IMR-90 (cell line): ENCODE data around the gene FAM83C. TPM values are rescaled to one million over a fixed set of nuclear protein-coding genes. Genes with fewer than 3 reads are reported as not detected.

Source experiments
- ATAC-seq: fragments of 200-7000 bp; cut with Tn5 transposase; 2 replicates; pipeline ENCODE4 v1.9.1; 2020; ENCODE audit warnings: low read depth, mild to moderate bottlenecking, moderate library complexity
- BruUV-seq: library from RNA; stranded (reverse); fragments of 400-500 nt; replicated peaks from 2 replicates; lab custom pipeline; 2021; lab: Mats Ljungman, UMichigan
- CTCF ChIA-PET: fragments of 300-600 bp; formaldehyde crosslinking; extraction: SDS; loops from one replicate; lab custom pipeline; 2021; ENCODE audit warnings: antibody characterized with exemption; lab: Yijun Ruan, JAX
- POLR2A ChIA-PET: fragments of 300-600 bp; sonication (Branson Sonifier 250); formaldehyde crosslinking; loops from one replicate; lab custom pipeline; 2022; ENCODE audit warnings: antibody characterized with exemption; ENCODE audit not compliant: unreplicated experiment; lab: Charles Lee
- DNase-seq: peaks from one replicate; pipeline ENCODE4 v3.0.0; 2013
- H2AFZ ChIP-seq: replicated peaks from 2 replicates; pipeline ENCODE3; 2013; ENCODE audit warnings: low read length, mild to moderate bottlenecking; ENCODE audit not compliant: poor library complexity
- H2AK5ac ChIP-seq: 2 replicates; pipeline ENCODE4 v1.6.1; 2013; ENCODE audit warnings: low read depth, low read length, inconsistent platforms
- H2AK9ac ChIP-seq: replicated peaks from 2 replicates; pipeline ENCODE3; 2013; ENCODE audit warnings: mild to moderate bottlenecking, low read depth, low read length, moderate library complexity; ENCODE audit not compliant: poor library complexity
- H2BK120ac ChIP-seq: 2 replicates; pipeline ENCODE4 v1.6.1; 2013; ENCODE audit warnings: low read depth, low read length, inconsistent platforms
- H2BK15ac ChIP-seq: 3 replicates; pipeline ENCODE4 v1.6.1; 2013; ENCODE audit warnings: low read depth, low read length, inconsistent platforms
- H2BK20ac ChIP-seq: 2 replicates; pipeline ENCODE4 v1.6.1; 2013; ENCODE audit warnings: low read depth, mild to moderate bottlenecking, inconsistent platforms, low read length, moderate library complexity
- H2BK5ac ChIP-seq: 2 replicates; pipeline ENCODE4 v1.6.1; 2013; ENCODE audit warnings: mild to moderate bottlenecking, low read depth, low read length, inconsistent platforms; ENCODE audit not compliant: poor library complexity, severe bottlenecking
- H3K14ac ChIP-seq: replicated peaks from 2 replicates; pipeline ENCODE4 v1.6.1; 2013; ENCODE audit warnings: low read depth, low read length, inconsistent platforms
- H3K18ac ChIP-seq: 2 replicates; pipeline ENCODE4 v1.6.1; 2013; ENCODE audit warnings: low read depth, low read length, control low read depth
- H3K23ac ChIP-seq: 2 replicates; pipeline ENCODE4 v1.6.1; 2013; ENCODE audit warnings: low read depth, low read length, inconsistent platforms
- H3K27ac ChIP-seq: 2 replicates; pipeline ENCODE4 v1.5.1; 2013; ENCODE audit warnings: mild to moderate bottlenecking, control low read depth, low read length; ENCODE audit not compliant: insufficient read depth
- H3K27me3 ChIP-seq: 2 replicates; pipeline ENCODE4 v1.6.1; 2013; ENCODE audit warnings: low read length; ENCODE audit not compliant: control insufficient read depth, insufficient read depth
- H3K36me3 ChIP-seq: 2 replicates; pipeline ENCODE4 v1.6.1; 2013; ENCODE audit warnings: low read length, mixed read lengths; ENCODE audit not compliant: control insufficient read depth, insufficient read depth
- H3K4ac ChIP-seq: 2 replicates; pipeline ENCODE4 v1.6.1; 2013; ENCODE audit warnings: low read depth, low read length, inconsistent platforms
- H3K4me1 ChIP-seq: 2 replicates; pipeline ENCODE4 v1.6.1; 2013; ENCODE audit warnings: low read length, mixed read lengths; ENCODE audit not compliant: control insufficient read depth, insufficient read depth
- H3K4me2 ChIP-seq: 2 replicates; pipeline ENCODE4 v1.6.1; 2013; ENCODE audit warnings: low read depth, mild to moderate bottlenecking, control low read depth, low read length, moderate library complexity
- H3K4me3 ChIP-seq: 2 replicates; pipeline ENCODE4 v1.5.1; 2013; ENCODE audit warnings: low read depth, mild to moderate bottlenecking, control low read depth, low read length, moderate library complexity; ENCODE audit not compliant: insufficient read depth
- H3K56ac ChIP-seq: 2 replicates; pipeline ENCODE4 v1.6.1; 2013; ENCODE audit warnings: low read length, inconsistent platforms; ENCODE audit not compliant: insufficient read depth; ENCODE audit errors: extremely low read depth
- H3K79me1 ChIP-seq, 2 experiments: 2 replicates each; pipeline ENCODE4 v1.6.1; 2013; ENCODE audit warnings: low read length in 2 of 2, inconsistent platforms in 1 of 2, low read depth in 1 of 2
- H3K9ac ChIP-seq: 2 replicates; pipeline ENCODE4 v1.6.1; 2013; ENCODE audit warnings: low read depth, low read length, control low read depth
- H3K9me1 ChIP-seq: 2 replicates; pipeline ENCODE4 v1.6.1; 2013; ENCODE audit warnings: low read length, inconsistent platforms; ENCODE audit not compliant: insufficient read depth
- H3K9me3 ChIP-seq: 2 replicates; pipeline ENCODE4 v1.6.1; 2013; ENCODE audit warnings: low read length; ENCODE audit not compliant: control insufficient read depth, insufficient read depth
- H4K20me1 ChIP-seq: 2 replicates; pipeline ENCODE4 v1.6.1; 2013; ENCODE audit warnings: low read length, inconsistent platforms; ENCODE audit not compliant: insufficient read depth
- H4K5ac ChIP-seq: 2 replicates; pipeline ENCODE4 v1.6.1; 2013; ENCODE audit warnings: mild to moderate bottlenecking, low read depth, low read length, control low read depth
- H4K8ac ChIP-seq, 2 experiments: 2 replicates each; pipeline ENCODE4 v1.6.1; 2013; ENCODE audit warnings: low read depth in 2 of 2, low read length in 2 of 2, control low read depth in 1 of 2, inconsistent platforms in 1 of 2
- H4K91ac ChIP-seq: 2 replicates; pipeline ENCODE4 v1.6.1; 2013; ENCODE audit warnings: low read depth, low read length, inconsistent platforms; ENCODE audit not compliant: insufficient read depth
- BHLHE40 ChIP-seq: fragments of 150-350 bp; IDR thresholded peaks from 2 replicates; pipeline ENCODE4 v1.6.1; 2016; ENCODE audit warnings: mild to moderate bottlenecking, low read depth, low read length
- CEBPB ChIP-seq: IDR thresholded peaks from 2 replicates; pipeline ENCODE4 v1.6.1; 2012; ENCODE audit warnings: low read depth, low read length, improper control_type of control experiment
- CHD1 ChIP-seq: IDR thresholded peaks from 2 replicates; pipeline ENCODE4 v1.6.1; 2012; ENCODE audit warnings: low read depth, low read length, improper control_type of control experiment
- ELK1 ChIP-seq: fragments of 150-350 bp; IDR thresholded peaks from 2 replicates; pipeline ENCODE4 v1.6.1; 2016; ENCODE audit warnings: low read depth, mild to moderate bottlenecking, low read length, moderate library complexity, borderline replicate concordance
- FOS ChIP-seq: fragments of 150-350 bp; IDR thresholded peaks from 2 replicates; pipeline ENCODE4 v1.6.1; 2016; ENCODE audit warnings: low read depth, low read length
- MAFK ChIP-seq: IDR thresholded peaks from 2 replicates; pipeline ENCODE4 v1.6.1; 2012; ENCODE audit warnings: low read depth, low read length, improper control_type of control experiment
- MAZ ChIP-seq: IDR thresholded peaks from 2 replicates; pipeline ENCODE4 v1.6.1; 2012; ENCODE audit warnings: low read depth, mild to moderate bottlenecking, low read length, improper control_type of control experiment, moderate library complexity, borderline replicate concordance
- MXI1 ChIP-seq: IDR thresholded peaks from 2 replicates; pipeline ENCODE4 v1.6.1; 2012; ENCODE audit warnings: low read depth, mild to moderate bottlenecking, low read length, moderate library complexity, borderline replicate concordance
- NFE2L2 ChIP-seq: fragments of 150-350 bp; IDR thresholded peaks from 2 replicates; pipeline ENCODE4 v1.6.1; 2016; ENCODE audit warnings: low read depth, mild to moderate bottlenecking, low read length
- POLR2A ChIP-seq: IDR thresholded peaks from 2 replicates; pipeline ENCODE4 v1.6.1; 2012; ENCODE audit warnings: mild to moderate bottlenecking, low read depth, low read length
- RAD21 ChIP-seq: IDR thresholded peaks from 2 replicates; pipeline ENCODE4 v1.6.1; 2012; ENCODE audit warnings: low read length, improper control_type of control experiment
- RCOR1 ChIP-seq: IDR thresholded peaks from 2 replicates; pipeline ENCODE4 v1.6.1; 2012; ENCODE audit warnings: mild to moderate bottlenecking, low read length, improper control_type of control experiment; ENCODE audit not compliant: insufficient replicate concordance
- RFX5 ChIP-seq: IDR thresholded peaks from 2 replicates; pipeline ENCODE4 v1.8.0; 2012; ENCODE audit warnings: low read depth, mild to moderate bottlenecking, low read length, moderate library complexity
- SMC3 ChIP-seq: fragments of 150-350 bp; IDR thresholded peaks from 2 replicates; pipeline ENCODE4 v1.6.1; 2016; ENCODE audit warnings: low read depth, mild to moderate bottlenecking, antibody characterized with exemption, low read length, moderate library complexity
- WGBS, 2 experiments: methylation state at CpG; one replicate each; pipeline versions ENCODE4 v1.1.5 to v1.1.7; 2013; ENCODE audit warnings: missing lambda C conversion rate in 2 of 2; ENCODE audit not compliant: insufficient read length in 1 of 2; ENCODE audit errors: extremely low coverage in 2 of 2; 5-methylcytosine and 5-hydroxymethylcytosine counted together
- dilution Hi-C: fragments of 300-500 bp; cut with HindIII; formaldehyde crosslinking; loops from one replicate; pipeline ENCODE4 v1.14.3; 2018; ENCODE audit warnings: low sequenced_read_pairs; ENCODE audit not compliant: unreplicated experiment
- in situ Hi-C: fragments of 300-500 bp; cut with MboI; formaldehyde crosslinking; loops from 3 replicates; pipeline ENCODE4 v1.14.3; 2019; ENCODE audit warnings: low sequenced_read_pairs, inconsistent platforms, mixed read lengths
- intact Hi-C: fragments of 100-400 bp; cut with micrococcal nuclease; formaldehyde crosslinking; loops from 2 replicates; pipeline ENCODE4 v1.10.0; 2022
- polyA plus RNA-seq, 3 experiments: library from polyadenylated mRNA; depleted of rRNA; stranded (reverse); fragments of >200 nt; gene quantifications; 2 replicates each; pipeline ENCODE4 v1.2.3, GENCODE V29; 2012; ENCODE audit warnings: low replicate concordance in 1 of 3
- total RNA-seq: library from RNA; depleted of rRNA; stranded (reverse); fragments of >200 nt; gene quantifications from 2 replicates; pipeline ENCODE4 v1.2.3, GENCODE V29; 2012
- TF ChIP-seq, protein P1 (sequence below): fragments of 150-350 bp; IDR thresholded peaks from 2 replicates; pipeline ENCODE4 v1.6.1; 2017; ENCODE audit warnings: mild to moderate bottlenecking, antibody characterized with exemption, low read length, low read depth
- TF ChIP-seq, protein P2 (sequence below): conservative IDR thresholded peaks from 2 replicates; pipeline ENCODE4 v1.5.1; 2012; ENCODE audit warnings: mild to moderate bottlenecking, low read depth, low read length, improper control_type of control experiment

FAM83C gene
- total and polyA plus RNA-seq, 2 of the 4 experiments (the other 2 are of a cell fraction) = 0.02 TPM; not detected in 1

- H2BK5ac ChIP-seq = no peak overlapping the region
- H3K18ac ChIP-seq = no peak overlapping the region
- H3K4me1 ChIP-seq = peaks cover 29% of the 10 kb centered on the region
- 0 out of 2 replicates have a peak overlapping the region, but pooled peaks have one; percentile 27 for H4K91ac ChIP-seq
- ChIA-PET CTCF (no interaction called here), POLR2A (no interaction called here)
- in situ Hi-C loops = no loop called here
- H3K9me3 ChIP-seq = no peaks in the 10 kb centered on the region
- peak overlapping the region; percentile 27; the same call in 1 of the 2 replicates for H3K4ac ChIP-seq
- H2BK20ac ChIP-seq = peak overlapping the region; percentile 48; the same call in 1 of the 2 replicates
- no peak overlapping the region for H3K4me3 ChIP-seq
- no peak overlapping the region for H2AK9ac ChIP-seq
- 0 out of 2 replicates have a peak overlapping the region, but pooled peaks have one; percentile 21 for H3K23ac ChIP-seq
- WGBS, 2 experiments = 83% methylated on average over 2 of the region's 4 CpGs; no CpG with 5 or more reads in 1 of the 2 experiments
- H3K79me1 ChIP-seq = peaks cover 0 to 18% of the 10 kb centered on the region in 2 experiments; a peak in 2 of 4 replicates
- BruUV-seq = no TSS peak
- ATAC-seq (no peak), DNase-seq (no peak)
- H3K56ac ChIP-seq = no peak overlapping the region
- H2AK5ac ChIP-seq = peak overlapping the region; percentile 76; the same call in 1 of the 2 replicates
- no peaks in the 10 kb centered on the region for H4K20me1 ChIP-seq
- H4K5ac ChIP-seq = no peak overlapping the region
- no peak overlapping the region for H2BK15ac ChIP-seq
- TF ChIP-seq CEBPB (no peak), ELK1 (no peak), MXI1 (no peak), POLR2A (no peak), RAD21 (no peak), FOS (no peak), MAFK (no peak), SMC3 (no peak), CHD1 (no peak), MAZ (no peak), NFE2L2 (no peak), RFX5 (no peak), RCOR1 (no peak), BHLHE40 (no peak)
- TF ChIP-seq, protein P1, sequence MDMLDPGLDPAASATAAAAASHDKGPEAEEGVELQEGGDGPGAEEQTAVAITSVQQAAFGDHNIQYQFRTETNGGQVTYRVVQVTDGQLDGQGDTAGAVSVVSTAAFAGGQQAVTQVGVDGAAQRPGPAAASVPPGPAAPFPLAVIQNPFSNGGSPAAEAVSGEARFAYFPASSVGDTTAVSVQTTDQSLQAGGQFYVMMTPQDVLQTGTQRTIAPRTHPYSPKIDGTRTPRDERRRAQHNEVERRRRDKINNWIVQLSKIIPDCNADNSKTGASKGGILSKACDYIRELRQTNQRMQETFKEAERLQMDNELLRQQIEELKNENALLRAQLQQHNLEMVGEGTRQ = no peak
- TF ChIP-seq, protein P2, sequence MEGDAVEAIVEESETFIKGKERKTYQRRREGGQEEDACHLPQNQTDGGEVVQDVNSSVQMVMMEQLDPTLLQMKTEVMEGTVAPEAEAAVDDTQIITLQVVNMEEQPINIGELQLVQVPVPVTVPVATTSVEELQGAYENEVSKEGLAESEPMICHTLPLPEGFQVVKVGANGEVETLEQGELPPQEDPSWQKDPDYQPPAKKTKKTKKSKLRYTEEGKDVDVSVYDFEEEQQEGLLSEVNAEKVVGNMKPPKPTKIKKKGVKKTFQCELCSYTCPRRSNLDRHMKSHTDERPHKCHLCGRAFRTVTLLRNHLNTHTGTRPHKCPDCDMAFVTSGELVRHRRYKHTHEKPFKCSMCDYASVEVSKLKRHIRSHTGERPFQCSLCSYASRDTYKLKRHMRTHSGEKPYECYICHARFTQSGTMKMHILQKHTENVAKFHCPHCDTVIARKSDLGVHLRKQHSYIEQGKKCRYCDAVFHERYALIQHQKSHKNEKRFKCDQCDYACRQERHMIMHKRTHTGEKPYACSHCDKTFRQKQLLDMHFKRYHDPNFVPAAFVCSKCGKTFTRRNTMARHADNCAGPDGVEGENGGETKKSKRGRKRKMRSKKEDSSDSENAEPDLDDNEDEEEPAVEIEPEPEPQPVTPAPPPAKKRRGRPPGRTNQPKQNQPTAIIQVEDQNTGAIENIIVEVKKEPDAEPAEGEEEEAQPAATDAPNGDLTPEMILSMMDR = no peak
- dilution Hi-C loops = no loop called here
- no peak overlapping the region for H4K8ac ChIP-seq
- no peak overlapping the region for H3K27ac ChIP-seq
- H2AFZ ChIP-seq = no peak overlapping the region
- H2BK120ac ChIP-seq = no peak overlapping the region
- H3K4me2 ChIP-seq = no peak overlapping the region
- H3K9me1 ChIP-seq = peaks cover 22% of the 10 kb centered on the region
- 0 out of 2 replicates have a peak overlapping the region, but pooled peaks have one; percentile 31 for H3K14ac ChIP-seq
- H3K9ac ChIP-seq = no peak overlapping the region
- intact Hi-C loops = loop anchor here (5.0 kb wide), 1 partner anchor 73 kb away; no protein-coding TSS in a partner anchor
- no peaks in the 10 kb centered on the region for H3K36me3 ChIP-seq
- H3K27me3 ChIP-seq = no peaks in the 10 kb centered on the region; the same call in 1 of the 2 replicates
These were observed 7.6 kb upstream of the FAM83C start for GRCh38 chr20:35299780-35300179.
